ENCODE data around the gene EXOC4.

Gene EXOC4

GRCh38 chr7:133690740-133691139 lies 437.9 kb downstream of the EXOC4 start:
- H3K4me2 ChIP-seq, result no peak overlapping the region
- H3K4me3 ChIP-seq, result no peak overlapping the region
- H3K27me3 ChIP-seq, result no peaks in the 10 kb centered on the region
- no peak overlapping the region for H3K9ac ChIP-seq
- TF ChIP-seq Cebpa-rat (IDR thresholded peaks at IDR 0.05), result no peak
- H4K20me1 ChIP-seq, result no peaks in the 10 kb centered on the region
- no peaks in the 10 kb centered on the region for H3K9me3 ChIP-seq
- no peak overlapping the region for H3K27ac ChIP-seq
- no peaks in the 10 kb centered on the region for H3K4me1 ChIP-seq
- no peaks in the 10 kb centered on the region for H3K36me3 ChIP-seq

- Histone ChIP-seq H3K27me3 (no peaks in the 10 kb centered on the region), H3K4me2 (no peak overlapping the region), H3K36me3 (no peaks in the 10 kb centered on the region), H3K27ac (no peak overlapping the region), H3K9ac (no peak overlapping the region), H3K4me1 (no peaks in the 10 kb centered on the region), H3K9me3 (no peaks in the 10 kb centered on the region), H4K20me1 (no peaks in the 10 kb centered on the region), H3K4me3 (no peak overlapping the region)
- no peak for TF ChIP-seq Cebpa-rat (IDR thresholded peaks at IDR 0.05)
These were observed 439.1 kb downstream of the EXOC4 start for GRCh38 chr7:133691727-133692610.

- H3K4me1 ChIP-seq, result no peaks in the 10 kb centered on the region
These were observed 440.4 kb downstream of the EXOC4 start for GRCh38 chr7:133693281-133693680.

GRCh38 chr7:133696056-133696455 lies 443.2 kb downstream of the EXOC4 start:
- no peak for TF ChIP-seq Cebpa-rat (IDR thresholded peaks at IDR 0.05)
- Histone ChIP-seq H3K36me3 (no peaks in the 10 kb centered on the region), H3K4me1 (no peaks in the 10 kb centered on the region), H3K9ac (no peak overlapping the region), H3K27ac (no peak overlapping the region), H3K4me3 (no peak overlapping the region), H3K27me3 (no peaks in the 10 kb centered on the region), H3K9me3 (no peaks in the 10 kb centered on the region), H3K4me2 (no peak overlapping the region), H4K20me1 (no peaks in the 10 kb centered on the region)

More at GRCh38 chr7:133693281-133693680, 440.4 kb downstream of the EXOC4 start:
- Histone ChIP-seq H3K4me2 (no peak overlapping the region), H3K4me3 (no peak overlapping the region), H3K36me3 (no peaks in the 10 kb centered on the region), H3K27me3 (no peaks in the 10 kb centered on the region), H3K9ac (no peak overlapping the region), H3K27ac (no peak overlapping the region), H3K9me3 (no peaks in the 10 kb centered on the region), H4K20me1 (no peaks in the 10 kb centered on the region)
- no peak for TF ChIP-seq Cebpa-rat (IDR thresholded peaks at IDR 0.05)

- H3K4me1 ChIP-seq, result no peaks in the 10 kb centered on the region
- no peaks in the 10 kb centered on the region for H3K9me3 ChIP-seq
- no peak overlapping the region for H3K9ac ChIP-seq
- no peaks in the 10 kb centered on the region for H3K36me3 ChIP-seq
- H3K27ac ChIP-seq, result no peak overlapping the region
- no peaks in the 10 kb centered on the region for H4K20me1 ChIP-seq
- no peak overlapping the region for H3K4me3 ChIP-seq
- TF ChIP-seq Cebpa-rat (IDR thresholded peaks at IDR 0.05), result no peak
- no peaks in the 10 kb centered on the region for H3K27me3 ChIP-seq
- H3K4me2 ChIP-seq, result no peak overlapping the region
These were observed 444.7 kb downstream of the EXOC4 start for GRCh38 chr7:133697585-133697984.

- Histone ChIP-seq H3K27me3 (no peaks in the 10 kb centered on the region), H3K27ac (no peak overlapping the region), H3K36me3 (no peaks in the 10 kb centered on the region), H3K4me2 (no peak overlapping the region), H4K20me1 (no peaks in the 10 kb centered on the region), H3K4me3 (no peak overlapping the region), H3K4me1 (no peaks in the 10 kb centered on the region), H3K9ac (no peak overlapping the region), H3K9me3 (no peaks in the 10 kb centered on the region)
- TF ChIP-seq Cebpa-rat (IDR thresholded peaks at IDR 0.05), result no peak
These were observed 445.2 kb downstream of the EXOC4 start for GRCh38 chr7:133698127-133698526.

- H3K9ac ChIP-seq, result no peak overlapping the region
- no peak overlapping the region for H3K4me3 ChIP-seq
- no peaks in the 10 kb centered on the region for H3K36me3 ChIP-seq
- H3K4me2 ChIP-seq, result no peak overlapping the region
- no peaks in the 10 kb centered on the region for H3K4me1 ChIP-seq
- no peaks in the 10 kb centered on the region for H3K9me3 ChIP-seq
- H3K27me3 ChIP-seq, result no peaks in the 10 kb centered on the region
- no peak overlapping the region for H3K27ac ChIP-seq
- TF ChIP-seq Cebpa-rat (IDR thresholded peaks at IDR 0.05), result no peak
- H4K20me1 ChIP-seq, result no peaks in the 10 kb centered on the region
These were observed 446.5 kb downstream of the EXOC4 start for GRCh38 chr7:133699386-133699785.

GRCh38 chr7:133702078-133702477 lies 449.2 kb downstream of the EXOC4 start:
- Histone ChIP-seq H3K36me3 (no peaks in the 10 kb centered on the region), H3K27ac (no peak overlapping the region), H3K27me3 (no peaks in the 10 kb centered on the region), H3K9me3 (no peaks in the 10 kb centered on the region), H4K20me1 (no peaks in the 10 kb centered on the region), H3K4me1 (no peaks in the 10 kb centered on the region), H3K9ac (no peak overlapping the region), H3K4me2 (no peak overlapping the region), H3K4me3 (no peak overlapping the region)
- no peak for TF ChIP-seq Cebpa-rat (IDR thresholded peaks at IDR 0.05)

- H3K4me2 ChIP-seq, result no peak overlapping the region
- no peaks in the 10 kb centered on the region for H3K4me1 ChIP-seq
- H3K4me3 ChIP-seq, result no peak overlapping the region
- H4K20me1 ChIP-seq, result no peaks in the 10 kb centered on the region
- no peaks in the 10 kb centered on the region for H3K9me3 ChIP-seq
- no peak for TF ChIP-seq Cebpa-rat (IDR thresholded peaks at IDR 0.05)
- H3K9ac ChIP-seq, result no peak overlapping the region
- no peaks in the 10 kb centered on the region for H3K27me3 ChIP-seq
- H3K27ac ChIP-seq, result no peak overlapping the region
- H3K36me3 ChIP-seq, result no peaks in the 10 kb centered on the region
These were observed 450.1 kb downstream of the EXOC4 start for GRCh38 chr7:133702960-133703359.

GRCh38 chr7:133703547-133703946 lies 450.7 kb downstream of the EXOC4 start:
- Histone ChIP-seq H3K27me3 (no peaks in the 10 kb centered on the region), H3K4me1 (no peaks in the 10 kb centered on the region), H3K4me2 (no peak overlapping the region), H3K36me3 (no peaks in the 10 kb centered on the region), H3K4me3 (no peak overlapping the region), H3K9ac (no peak overlapping the region), H3K27ac (no peak overlapping the region), H4K20me1 (no peaks in the 10 kb centered on the region), H3K9me3 (no peaks in the 10 kb centered on the region)
- no peak for TF ChIP-seq Cebpa-rat (IDR thresholded peaks at IDR 0.05)

Data from BLaER1 (cell line).